Activated T-helper 1 cell treated with anti-CD3 and anti-CD28 coated beads, Interleukin-12 subunit alpha, Interleukin-12 subunit beta, Interleukin-2, Interleukin-4 antibody, amounts not matched to agents 30 ng/mL and 10 ng/mL and 1 ng/mL, durations not matched to agents 14 hours and 24 hours and 36 hours (primary cell): ENCODE results near the gene UNC5C. TPM values are rescaled to one million over a fixed set of nuclear protein-coding genes. Genes with fewer than 3 reads are reported as not detected.

Source experiments
- DNase-seq: peaks from one replicate; pipeline ENCODE4 v3.0.0; 2021; ENCODE audit warnings: low spot score
- H3K27ac Mint-ChIP-seq: one replicate; pipeline ENCODE4 v1.8.0; 2021; ENCODE audit warnings: mild to moderate bottlenecking, mixed read lengths
- H3K27me3 Mint-ChIP-seq: one replicate; pipeline ENCODE4 v1.8.0; 2022; ENCODE audit warnings: mild to moderate bottlenecking, moderate library complexity, mixed read lengths; ENCODE audit not compliant: insufficient read depth
- H3K36me3 Mint-ChIP-seq: one replicate; pipeline ENCODE4 v1.8.0; 2021; ENCODE audit warnings: low read depth, mixed read lengths
- H3K4me1 Mint-ChIP-seq: one replicate; pipeline ENCODE4 v1.8.0; 2021; ENCODE audit warnings: low read depth, mixed read lengths
- H3K4me3 Mint-ChIP-seq: one replicate; pipeline ENCODE4 v1.8.0; 2021; ENCODE audit warnings: mild to moderate bottlenecking, moderate library complexity, mixed read lengths
- H3K9me3 Mint-ChIP-seq: one replicate; pipeline ENCODE4 v1.8.0; 2021; ENCODE audit warnings: mixed read lengths
- intact Hi-C: fragments of 100-400 bp; cut with micrococcal nuclease; formaldehyde crosslinking; loops from one replicate; pipeline ENCODE4 v1.15.1; 2024
- total RNA-seq: library from RNA; stranded (reverse); gene quantifications from 2 replicates; pipeline ENCODE4 v1.2.3, GENCODE V29; 2022

Gene UNC5C
- total RNA-seq, 1 donor from 2014 or later: not detected

DNA sequence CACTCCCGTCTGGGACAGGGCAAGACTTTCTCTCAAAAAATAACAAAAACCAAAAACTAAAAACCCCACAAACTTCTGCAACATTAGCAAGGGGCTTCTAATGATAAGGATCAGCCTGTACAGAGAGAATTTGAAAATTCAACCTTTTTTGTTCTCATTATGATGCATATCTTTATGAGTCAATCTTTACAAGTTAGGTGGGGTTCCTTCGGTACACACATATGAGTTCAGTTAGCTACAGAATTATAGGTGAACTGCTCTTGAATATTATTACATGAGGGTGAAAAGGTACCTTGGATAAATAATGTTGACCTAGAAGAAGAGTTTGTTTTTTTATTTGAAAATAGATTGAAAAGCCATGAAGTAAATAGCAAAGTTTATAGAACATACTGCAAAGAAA, 252.7 kb downstream of the UNC5C start:
- peaks cover 4% of the 10 kb centered on the region for H3K9me3 Mint-ChIP-seq
- intact Hi-C loops: no loop called here
- peaks cover 11% of the 10 kb centered on the region for H3K4me1 Mint-ChIP-seq
- no peaks in the 10 kb centered on the region for H3K27me3 Mint-ChIP-seq
- no peak overlapping the region for H3K27ac Mint-ChIP-seq
- H3K36me3 Mint-ChIP-seq: no peaks in the 10 kb centered on the region
- no peak for DNase-seq
- no peak overlapping the region for H3K4me3 Mint-ChIP-seq

DNA sequence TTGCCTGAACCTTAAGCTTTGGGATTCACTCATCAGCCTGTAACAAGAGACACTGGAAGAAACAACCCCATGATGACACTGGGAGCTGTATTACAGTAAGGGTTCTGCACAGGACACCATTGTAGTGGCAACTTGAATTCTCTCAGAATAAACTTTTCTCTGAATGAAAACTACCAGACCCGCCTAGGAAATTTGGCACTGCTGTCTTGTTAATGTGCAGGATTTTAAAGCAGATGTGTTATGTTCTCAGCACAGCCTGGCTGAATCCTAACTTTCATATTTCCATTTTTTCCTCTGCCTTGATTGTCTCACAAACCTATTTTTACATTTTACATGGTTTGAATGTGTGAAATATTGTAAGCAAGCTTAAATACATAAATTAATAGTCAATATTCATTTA, 253.6 kb downstream of the UNC5C start:
- H3K4me1 Mint-ChIP-seq: peaks cover 17% of the 10 kb centered on the region
- no peak overlapping the region for H3K27ac Mint-ChIP-seq
- no peaks in the 10 kb centered on the region for H3K36me3 Mint-ChIP-seq
- no peak overlapping the region for H3K4me3 Mint-ChIP-seq
- intact Hi-C loops: no loop called here
- no peaks in the 10 kb centered on the region for H3K27me3 Mint-ChIP-seq
- DNase-seq: no peak
- peaks cover 4% of the 10 kb centered on the region for H3K9me3 Mint-ChIP-seq

DNA sequence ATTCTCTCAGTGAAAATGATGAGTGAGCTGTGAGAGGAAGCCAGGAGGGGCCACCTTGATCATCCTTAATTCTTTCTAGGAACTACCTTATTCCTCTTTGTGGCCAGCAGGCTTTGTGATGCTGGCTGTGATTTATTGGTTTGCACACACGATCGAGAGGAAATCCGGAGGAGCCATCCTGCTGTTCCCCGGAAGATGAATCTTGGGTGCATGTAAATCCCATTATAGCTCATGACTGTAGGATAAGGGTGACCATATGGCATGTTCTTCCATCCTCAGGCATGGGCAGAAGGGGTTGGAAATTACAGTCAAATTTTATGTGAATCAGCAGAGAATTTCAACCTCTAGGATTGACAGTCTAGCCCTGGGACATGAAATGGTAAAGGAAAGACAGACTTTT, 254.5 kb downstream of the UNC5C start:
- intact Hi-C loops: no loop called here
- H3K27me3 Mint-ChIP-seq: no peaks in the 10 kb centered on the region
- H3K27ac Mint-ChIP-seq: no peak overlapping the region
- no peaks in the 10 kb centered on the region for H3K36me3 Mint-ChIP-seq
- H3K4me3 Mint-ChIP-seq: no peak overlapping the region
- peaks cover 4% of the 10 kb centered on the region for H3K9me3 Mint-ChIP-seq
- peaks cover 17% of the 10 kb centered on the region for H3K4me1 Mint-ChIP-seq
- DNase-seq: no peak

DNA sequence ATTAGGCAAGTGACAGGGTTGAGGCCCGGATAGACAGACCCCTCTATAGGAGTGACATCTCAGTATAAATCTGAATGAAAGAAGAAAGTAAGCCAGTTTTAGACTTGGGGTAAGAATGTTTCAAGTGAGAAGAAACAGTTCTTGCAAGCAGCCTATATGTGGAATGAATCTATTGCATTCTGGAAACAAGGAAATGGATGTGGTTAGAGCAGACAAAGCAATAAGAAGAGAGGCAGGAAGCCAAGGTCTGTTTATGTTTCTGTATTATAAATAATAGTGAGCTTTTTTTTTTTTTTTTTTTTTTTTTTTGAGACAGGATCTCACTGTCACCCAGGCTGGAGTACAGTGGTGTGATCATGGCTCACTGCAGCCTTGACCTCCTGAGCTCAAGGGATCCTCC, 255.8 kb downstream of the UNC5C start:
- no peak for DNase-seq
- H3K27me3 Mint-ChIP-seq: no peaks in the 10 kb centered on the region
- H3K36me3 Mint-ChIP-seq: no peaks in the 10 kb centered on the region
- intact Hi-C loops: no loop called here
- H3K9me3 Mint-ChIP-seq: no peaks in the 10 kb centered on the region
- peaks cover 17% of the 10 kb centered on the region for H3K4me1 Mint-ChIP-seq
- H3K4me3 Mint-ChIP-seq: no peak overlapping the region
- no peak overlapping the region for H3K27ac Mint-ChIP-seq

DNA sequence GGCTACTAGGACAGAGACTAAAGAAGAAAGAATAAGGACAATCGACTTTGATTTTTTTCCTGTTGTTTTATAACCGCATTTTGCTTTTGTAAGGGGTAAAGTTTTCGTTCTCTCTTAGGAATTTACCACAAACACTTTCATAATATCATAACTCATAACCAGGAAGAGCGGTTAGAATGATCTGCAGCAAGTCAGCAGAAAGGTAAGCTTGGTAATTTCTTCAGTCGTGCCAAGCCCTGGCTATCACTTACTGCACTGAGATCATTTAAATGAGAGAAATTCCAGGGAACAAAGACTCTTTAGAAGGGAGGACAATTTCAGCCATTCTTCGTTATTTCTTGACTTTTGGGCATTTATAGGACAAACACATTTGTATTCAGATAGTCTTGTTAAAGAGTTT, 258.1 kb downstream of the UNC5C start:
- H3K9me3 Mint-ChIP-seq: no peaks in the 10 kb centered on the region
- H3K4me3 Mint-ChIP-seq: no peak overlapping the region
- peaks cover 17% of the 10 kb centered on the region for H3K4me1 Mint-ChIP-seq
- H3K36me3 Mint-ChIP-seq: no peaks in the 10 kb centered on the region
- intact Hi-C loops: loop anchor here (2.0 kb wide), 1 partner anchor 42 kb away; no protein-coding TSS in a partner anchor
- H3K27ac Mint-ChIP-seq: no peak overlapping the region
- no peak for DNase-seq
- H3K27me3 Mint-ChIP-seq: no peaks in the 10 kb centered on the region

DNA sequence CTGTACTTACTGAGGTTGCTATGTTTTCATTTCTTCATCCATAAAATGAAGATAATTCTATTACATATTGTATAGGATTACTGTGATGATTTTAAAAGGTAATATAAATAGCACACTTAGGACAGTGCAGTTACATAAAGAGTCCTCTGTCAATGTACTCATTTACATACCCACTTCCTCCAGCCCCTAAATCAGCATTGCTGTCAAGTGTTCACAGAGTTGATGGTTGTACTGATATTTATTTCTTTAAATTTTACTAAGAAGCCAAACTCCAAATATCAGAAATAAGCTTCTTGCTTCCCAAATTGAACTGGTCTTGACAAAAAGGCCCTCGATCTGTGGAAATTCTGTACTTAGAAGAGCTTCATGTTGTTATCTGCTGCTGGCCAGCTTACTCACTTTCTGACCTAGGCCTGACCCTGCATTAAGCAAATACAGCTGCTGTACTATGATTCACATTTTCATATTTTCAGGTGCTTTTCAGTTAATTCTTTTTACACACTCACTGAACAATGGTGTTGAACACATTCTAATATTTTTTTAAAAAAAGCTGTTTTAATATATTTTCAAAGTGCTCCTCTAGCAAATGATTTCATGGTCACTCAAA, 259.6 kb downstream of the UNC5C start:
- DNase-seq: no peak
- Mint-ChIP-seq H3K36me3 (no peaks in the 10 kb centered on the region), H3K4me1 (peaks cover 17% of the 10 kb centered on the region), H3K27ac (no peak overlapping the region), H3K9me3 (no peaks in the 10 kb centered on the region), H3K27me3 (no peaks in the 10 kb centered on the region), H3K4me3 (no peak overlapping the region)
- intact Hi-C loops: no loop called here

DNA sequence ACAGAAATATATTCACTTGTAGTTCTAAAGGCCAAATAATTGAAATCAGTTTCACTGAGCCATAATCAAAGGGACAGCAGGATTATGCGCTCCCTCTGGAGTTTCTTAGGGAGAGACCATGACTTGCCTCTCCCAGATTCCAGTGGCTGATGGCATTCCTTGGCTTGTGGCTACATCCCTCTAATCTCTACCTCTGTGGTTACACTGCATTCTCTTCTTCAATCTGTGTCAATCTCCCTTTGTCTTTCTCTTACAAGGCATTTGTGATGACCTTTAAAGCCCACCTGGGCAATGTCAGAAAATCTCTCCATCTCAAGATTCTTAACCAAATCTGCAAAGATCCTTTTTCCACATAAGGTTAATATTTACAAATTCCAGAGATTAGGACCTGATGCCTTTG, 260.2 kb downstream of the UNC5C start:
- DNase-seq: no peak
- H3K4me3 Mint-ChIP-seq: no peak overlapping the region
- H3K36me3 Mint-ChIP-seq: no peaks in the 10 kb centered on the region
- peaks cover 14% of the 10 kb centered on the region for H3K4me1 Mint-ChIP-seq
- no peaks in the 10 kb centered on the region for H3K27me3 Mint-ChIP-seq
- H3K9me3 Mint-ChIP-seq: no peaks in the 10 kb centered on the region
- intact Hi-C loops: no loop called here
- H3K27ac Mint-ChIP-seq: no peak overlapping the region

DNA sequence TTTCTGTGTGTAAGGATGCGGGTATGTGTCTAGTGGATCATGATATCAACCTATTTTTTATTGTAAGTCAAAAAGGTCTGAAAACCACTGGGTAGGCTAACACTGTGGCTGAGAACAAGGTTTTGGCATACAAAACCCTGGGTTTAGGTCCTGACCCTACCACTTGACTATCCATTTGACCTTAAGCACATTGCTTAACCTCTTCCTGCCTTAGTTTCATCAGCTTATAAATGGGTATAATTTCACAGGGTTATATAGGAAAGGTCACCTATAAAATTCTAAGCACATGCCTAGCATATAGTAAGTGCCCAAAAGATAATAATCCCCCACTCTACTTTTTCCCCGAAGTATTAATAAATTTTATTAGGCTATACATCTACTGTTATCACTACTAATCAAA, 263.0 kb downstream of the UNC5C start:
- Mint-ChIP-seq H3K4me1 (peaks cover 5% of the 10 kb centered on the region), H3K9me3 (peaks cover 5% of the 10 kb centered on the region), H3K27ac (no peak overlapping the region), H3K4me3 (no peak overlapping the region), H3K36me3 (no peaks in the 10 kb centered on the region), H3K27me3 (no peaks in the 10 kb centered on the region)
- intact Hi-C loops: no loop called here
- no peak for DNase-seq

DNA sequence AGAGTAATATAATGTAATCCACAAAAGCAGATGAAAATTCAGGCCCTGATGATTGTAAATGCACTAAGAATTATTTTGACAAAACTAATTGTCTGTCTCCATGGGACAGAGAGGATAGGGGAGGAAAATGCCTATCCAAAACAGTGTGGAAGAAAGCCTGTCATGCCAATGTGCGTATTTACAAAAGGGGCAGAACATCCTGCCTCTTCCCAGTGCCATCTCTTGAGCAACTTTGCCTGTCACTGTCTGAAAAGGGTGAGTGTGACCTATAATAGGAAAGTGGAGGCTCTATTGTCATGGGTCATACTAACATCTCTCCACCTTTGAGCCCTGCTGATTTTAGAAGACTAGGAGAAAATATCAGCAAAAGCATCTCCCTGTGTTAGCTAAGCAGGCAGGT, 264.1 kb downstream of the UNC5C start:
- Mint-ChIP-seq H3K9me3 (peaks cover 6% of the 10 kb centered on the region), H3K36me3 (no peaks in the 10 kb centered on the region), H3K4me1 (no peaks in the 10 kb centered on the region), H3K27me3 (no peaks in the 10 kb centered on the region), H3K27ac (no peak overlapping the region), H3K4me3 (no peak overlapping the region)
- intact Hi-C loops: no loop called here
- no peak for DNase-seq

DNA sequence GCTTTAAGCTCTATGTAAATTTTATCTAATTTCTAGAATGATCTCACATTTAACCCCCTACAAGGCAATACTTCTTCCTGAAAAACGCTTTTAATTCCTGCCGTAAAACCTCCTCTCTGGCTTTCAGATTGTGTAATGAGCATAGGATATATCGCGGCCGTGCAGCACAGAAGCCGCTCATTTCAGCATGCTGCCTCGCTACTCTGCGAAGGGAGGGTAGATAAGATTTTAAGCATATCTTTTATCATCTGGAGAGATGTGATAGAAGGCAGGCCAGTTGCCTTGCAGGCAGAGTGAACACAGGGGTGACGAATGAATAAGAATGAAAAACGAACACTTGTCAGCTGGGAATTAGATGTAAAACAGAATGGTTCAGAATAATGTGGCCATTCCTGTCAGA, 265.5 kb downstream of the UNC5C start:
- DNase-seq: no peak
- intact Hi-C loops: no loop called here
- Mint-ChIP-seq H3K27ac (no peak overlapping the region), H3K36me3 (no peaks in the 10 kb centered on the region), H3K4me3 (no peak overlapping the region), H3K4me1 (no peaks in the 10 kb centered on the region), H3K27me3 (no peaks in the 10 kb centered on the region), H3K9me3 (peaks cover 6% of the 10 kb centered on the region)

DNA sequence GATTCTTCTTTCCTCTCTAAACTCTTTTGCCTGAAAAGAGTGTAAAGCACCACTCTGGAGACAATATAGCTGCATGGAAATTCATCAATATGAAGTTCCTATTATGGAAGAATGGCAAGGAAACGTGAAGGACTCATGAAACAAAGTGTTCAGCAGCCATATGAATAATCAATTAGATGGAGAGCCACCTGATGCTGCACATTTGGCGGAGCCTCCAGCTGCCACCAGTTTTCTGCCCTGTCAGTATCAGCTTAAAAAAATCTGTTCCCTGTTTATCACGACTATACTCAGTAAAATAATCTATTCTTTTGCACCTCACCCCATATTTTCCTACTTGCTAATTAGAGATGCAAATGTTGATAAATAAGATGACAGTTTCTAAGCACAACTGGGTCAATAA, 276.0 kb downstream of the UNC5C start:
- Mint-ChIP-seq H3K27me3 (no peaks in the 10 kb centered on the region), H3K36me3 (no peaks in the 10 kb centered on the region), H3K9me3 (no peaks in the 10 kb centered on the region), H3K4me3 (no peak overlapping the region), H3K27ac (no peak overlapping the region), H3K4me1 (no peaks in the 10 kb centered on the region)
- intact Hi-C loops: no loop called here
- no peak for DNase-seq

DNA sequence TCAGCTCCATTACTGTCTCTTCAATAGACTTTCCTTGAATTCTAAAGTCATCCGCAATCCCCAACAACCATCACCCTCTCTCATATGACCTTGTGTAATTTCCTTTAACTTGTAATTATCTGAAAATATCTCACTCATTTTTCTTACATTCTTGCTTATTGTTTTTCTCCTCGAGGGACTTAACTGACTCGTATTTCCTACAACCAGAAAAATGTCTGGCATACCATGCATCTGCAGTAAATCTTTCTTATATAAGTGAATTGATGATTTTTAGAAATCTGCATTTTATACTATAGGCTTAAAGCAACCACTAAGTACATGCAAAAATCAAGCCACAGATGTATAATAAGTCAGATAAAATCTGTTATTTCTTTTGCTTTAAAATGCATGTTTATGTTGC, 276.7 kb downstream of the UNC5C start:
- no peaks in the 10 kb centered on the region for H3K9me3 Mint-ChIP-seq
- no peak overlapping the region for H3K27ac Mint-ChIP-seq
- no peaks in the 10 kb centered on the region for H3K27me3 Mint-ChIP-seq
- no peak overlapping the region for H3K4me3 Mint-ChIP-seq
- H3K36me3 Mint-ChIP-seq: no peaks in the 10 kb centered on the region
- H3K4me1 Mint-ChIP-seq: no peaks in the 10 kb centered on the region
- DNase-seq: no peak
- intact Hi-C loops: no loop called here

DNA sequence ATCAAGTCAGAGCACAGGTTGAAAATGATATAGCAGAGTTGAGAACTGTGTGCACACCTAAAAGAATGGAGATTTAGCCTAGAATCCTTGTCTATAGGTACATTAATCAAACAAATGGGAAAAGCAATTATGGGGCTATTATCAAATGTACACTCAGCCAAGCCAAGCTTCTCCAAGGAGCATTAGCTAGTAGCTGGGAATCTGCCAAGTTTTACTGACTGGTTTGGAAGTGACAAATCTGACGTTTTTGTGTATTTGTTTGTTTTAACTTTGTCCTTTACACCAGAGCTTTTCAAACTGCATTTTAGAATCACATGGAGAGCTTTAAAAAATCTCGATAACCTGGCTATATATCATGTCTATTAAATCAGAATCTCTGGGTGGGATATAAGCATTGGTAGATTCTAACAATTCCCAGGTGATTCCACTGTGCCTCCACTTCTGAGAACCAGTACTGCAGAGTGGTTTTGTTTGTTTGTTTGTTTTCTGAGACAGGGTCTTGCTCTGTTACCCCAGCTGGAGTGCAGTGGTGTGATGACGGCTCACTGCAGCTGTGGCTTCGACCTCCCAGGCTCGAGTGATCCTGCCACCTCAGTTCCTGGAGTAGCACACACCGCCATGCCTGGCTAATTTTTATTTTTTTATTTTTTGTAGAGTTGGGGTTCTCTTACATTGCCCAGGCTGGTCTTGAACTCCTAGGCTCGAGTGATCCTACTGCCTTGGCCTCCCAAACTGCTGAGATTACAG, 279.8 kb downstream of the UNC5C start:
- no peaks in the 10 kb centered on the region for H3K9me3 Mint-ChIP-seq
- no peaks in the 10 kb centered on the region for H3K4me1 Mint-ChIP-seq
- H3K36me3 Mint-ChIP-seq: no peaks in the 10 kb centered on the region
- DNase-seq: no peak
- no peaks in the 10 kb centered on the region for H3K27me3 Mint-ChIP-seq
- intact Hi-C loops: no loop called here
- H3K27ac Mint-ChIP-seq: no peak overlapping the region
- H3K4me3 Mint-ChIP-seq: no peak overlapping the region

DNA sequence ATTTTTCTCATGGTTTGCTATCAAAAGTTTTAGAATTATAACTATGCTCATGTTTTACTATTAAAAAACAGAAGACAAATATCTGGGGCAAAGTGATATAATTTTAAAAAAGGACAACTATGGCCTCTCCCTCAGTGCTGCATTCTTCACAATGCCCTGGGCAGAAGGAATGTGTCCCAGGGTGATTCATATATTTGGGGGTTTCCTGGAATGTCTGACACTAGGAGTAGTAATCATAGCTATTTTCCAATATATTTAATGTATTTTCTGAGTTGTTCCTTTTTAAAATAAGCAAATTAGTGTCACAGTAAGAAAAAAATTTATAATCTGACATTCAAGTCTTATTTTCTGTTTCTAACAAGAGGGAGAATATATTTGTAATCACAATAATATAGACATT, 281.7 kb downstream of the UNC5C start:
- no peak overlapping the region for H3K27ac Mint-ChIP-seq
- no peaks in the 10 kb centered on the region for H3K36me3 Mint-ChIP-seq
- no peaks in the 10 kb centered on the region for H3K9me3 Mint-ChIP-seq

More for the DNA sequence above, 281.7 kb downstream of the UNC5C start:
- no peaks in the 10 kb centered on the region for H3K27me3 Mint-ChIP-seq
- intact Hi-C loops: no loop called here
- no peak for DNase-seq
- no peak overlapping the region for H3K4me3 Mint-ChIP-seq
- no peaks in the 10 kb centered on the region for H3K4me1 Mint-ChIP-seq
